Coronary artery (tissue), 2 donors: Measurements from ENCODE around the gene UBE2H.

Source experiments
- DNase-seq: peaks from one replicate; pipeline ENCODE4 v3.0.0-alpha.2; 2017; ENCODE audit warnings: low spot score
- H3K27ac ChIP-seq, 2 donors: fragments of 200-600 bp; sonication (generic); one replicate each; pipeline ENCODE4 v1.5.1; 2016 to 2019
- H3K4me3 ChIP-seq: fragments of 200-600 bp; sonication (generic); 2 replicates; pipeline ENCODE4 v1.5.1; 2016; ENCODE audit warnings: mild to moderate bottlenecking, moderate library complexity
- TF ChIP-seq, protein P1 (sequence below): fragments of 200-600 bp; sonication (generic); IDR thresholded peaks from one replicate; pipeline ENCODE4 v1.5.1; 2019; ENCODE audit warnings: antibody characterized with exemption

The UBE2H gene

DNA sequence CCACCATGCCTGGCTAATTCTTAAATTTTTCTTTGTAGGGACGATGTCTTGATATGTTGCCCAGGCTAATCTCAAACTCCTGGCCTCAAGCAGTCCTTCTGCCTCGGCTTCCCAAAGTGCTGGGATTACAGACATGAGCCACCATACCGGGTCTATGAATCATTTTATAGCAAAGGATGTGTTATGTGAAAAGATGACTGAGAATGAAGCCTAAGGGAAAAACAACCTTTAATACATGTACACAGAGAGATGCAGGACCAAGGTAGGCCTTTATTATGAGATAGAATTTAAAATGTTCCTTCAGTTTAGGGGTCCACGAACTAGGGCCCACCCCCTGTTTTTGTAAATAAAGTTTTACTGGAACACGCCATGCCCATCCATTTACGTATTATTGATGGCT, 41.0 kb downstream of the UBE2H start:
- TF ChIP-seq, protein P1, sequence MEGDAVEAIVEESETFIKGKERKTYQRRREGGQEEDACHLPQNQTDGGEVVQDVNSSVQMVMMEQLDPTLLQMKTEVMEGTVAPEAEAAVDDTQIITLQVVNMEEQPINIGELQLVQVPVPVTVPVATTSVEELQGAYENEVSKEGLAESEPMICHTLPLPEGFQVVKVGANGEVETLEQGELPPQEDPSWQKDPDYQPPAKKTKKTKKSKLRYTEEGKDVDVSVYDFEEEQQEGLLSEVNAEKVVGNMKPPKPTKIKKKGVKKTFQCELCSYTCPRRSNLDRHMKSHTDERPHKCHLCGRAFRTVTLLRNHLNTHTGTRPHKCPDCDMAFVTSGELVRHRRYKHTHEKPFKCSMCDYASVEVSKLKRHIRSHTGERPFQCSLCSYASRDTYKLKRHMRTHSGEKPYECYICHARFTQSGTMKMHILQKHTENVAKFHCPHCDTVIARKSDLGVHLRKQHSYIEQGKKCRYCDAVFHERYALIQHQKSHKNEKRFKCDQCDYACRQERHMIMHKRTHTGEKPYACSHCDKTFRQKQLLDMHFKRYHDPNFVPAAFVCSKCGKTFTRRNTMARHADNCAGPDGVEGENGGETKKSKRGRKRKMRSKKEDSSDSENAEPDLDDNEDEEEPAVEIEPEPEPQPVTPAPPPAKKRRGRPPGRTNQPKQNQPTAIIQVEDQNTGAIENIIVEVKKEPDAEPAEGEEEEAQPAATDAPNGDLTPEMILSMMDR = no peak
- H3K27ac ChIP-seq = no peak overlapping the region
- H3K4me3 ChIP-seq = no peak overlapping the region
- no peak for DNase-seq

DNA sequence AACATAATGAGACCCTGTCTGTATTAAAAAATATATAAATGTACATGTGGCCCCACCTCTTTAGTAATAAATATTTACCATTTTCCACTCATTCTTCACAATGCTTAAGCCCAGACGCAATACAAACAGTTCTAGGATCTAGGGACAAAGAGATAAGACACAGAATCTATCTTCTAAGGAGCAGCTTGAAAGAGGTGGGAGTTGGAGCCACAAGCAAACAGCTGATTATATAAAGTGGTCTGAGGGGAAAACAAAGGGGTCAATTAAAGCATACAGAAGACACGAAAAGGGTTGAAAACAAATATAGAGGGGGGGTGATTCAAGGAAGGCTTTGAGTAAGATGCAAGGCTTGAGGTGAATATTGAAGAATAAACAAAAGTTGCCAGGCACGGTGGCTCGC, 43.1 kb downstream of the UBE2H start:
- Histone ChIP-seq H3K27ac (no peak overlapping the region), H3K4me3 (no peak overlapping the region)
- no peak for DNase-seq
- TF ChIP-seq, protein P1 = no peak

DNA sequence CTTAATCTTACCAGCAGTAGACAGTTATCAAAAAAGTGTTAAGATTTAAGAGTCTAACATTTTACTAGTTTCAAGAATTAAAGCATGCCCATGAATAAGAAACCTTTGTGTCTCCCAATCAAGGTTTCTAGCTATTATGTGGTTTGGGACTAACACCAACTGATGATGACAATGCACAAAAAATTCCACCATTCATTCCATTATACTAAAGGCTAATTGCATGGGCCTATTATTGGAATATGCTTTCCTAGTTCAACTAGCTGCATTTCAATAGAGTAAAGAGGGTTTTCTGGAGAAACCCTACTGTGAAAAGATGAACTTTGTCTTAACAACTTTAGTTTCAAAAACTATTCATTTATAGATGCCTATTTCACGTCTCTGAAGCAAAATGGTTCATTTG, 44.6 kb downstream of the UBE2H start:
- no peak overlapping the region for H3K27ac ChIP-seq
- no peak for DNase-seq
- TF ChIP-seq, protein P1 = no peak

DNA sequence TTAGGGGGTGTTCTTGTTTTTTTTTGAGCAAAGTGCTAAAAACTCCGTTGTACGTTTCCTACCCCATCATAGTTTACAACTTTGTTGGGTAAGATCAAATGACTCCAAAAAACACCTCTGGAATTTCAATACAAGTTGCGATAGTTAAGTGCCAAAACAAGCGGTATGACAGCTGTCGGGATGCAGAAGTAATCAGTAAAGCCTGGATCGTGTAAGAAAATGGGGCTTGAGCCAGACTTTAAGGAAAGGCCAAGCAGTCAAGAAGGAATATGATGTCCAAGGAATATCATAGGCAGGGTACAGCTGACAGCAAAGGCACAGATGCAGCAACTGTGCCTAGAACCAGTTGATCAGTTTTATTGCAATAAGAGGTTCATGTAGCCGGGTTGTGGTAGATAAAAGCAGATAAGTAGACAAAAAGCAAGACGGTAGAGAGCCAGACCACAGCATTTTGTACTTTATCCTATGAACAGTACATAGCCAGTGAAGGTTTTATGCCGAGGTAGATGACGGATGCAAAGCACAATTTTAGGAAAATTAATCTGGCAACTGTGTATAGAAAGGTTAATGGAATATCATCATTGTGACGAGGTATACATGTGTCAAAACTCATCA, 45.5 kb downstream of the UBE2H start:
- no peak for DNase-seq
- Histone ChIP-seq H3K27ac (no peak overlapping the region), H3K4me3 (no peak overlapping the region)
- TF ChIP-seq, protein P1 = no peak

More for the DNA sequence above, 44.6 kb downstream of the UBE2H start:
- H3K4me3 ChIP-seq = no peak overlapping the region

DNA sequence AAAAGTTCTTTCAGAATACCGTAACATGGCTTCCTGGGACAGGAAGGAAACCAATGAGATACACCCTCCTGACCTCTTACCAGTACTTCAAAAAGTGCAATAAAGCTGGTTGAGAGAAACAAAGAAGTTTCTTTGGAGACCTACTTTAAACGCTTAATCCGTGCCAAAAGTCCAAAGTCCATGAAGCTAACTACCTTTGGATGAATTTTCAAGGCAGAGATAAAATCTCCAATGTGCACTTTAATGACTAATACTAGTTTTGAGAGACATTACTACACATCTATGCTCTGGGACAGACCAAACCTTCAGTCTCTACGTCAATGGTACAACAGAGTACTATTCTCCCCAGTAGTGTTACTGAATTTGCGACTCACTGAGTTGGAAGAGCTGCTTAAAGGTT, 46.1 kb downstream of the UBE2H start:
- TF ChIP-seq, protein P1 = no peak
- no peak overlapping the region for H3K27ac ChIP-seq
- no peak overlapping the region for H3K4me3 ChIP-seq
- DNase-seq = no peak

DNA sequence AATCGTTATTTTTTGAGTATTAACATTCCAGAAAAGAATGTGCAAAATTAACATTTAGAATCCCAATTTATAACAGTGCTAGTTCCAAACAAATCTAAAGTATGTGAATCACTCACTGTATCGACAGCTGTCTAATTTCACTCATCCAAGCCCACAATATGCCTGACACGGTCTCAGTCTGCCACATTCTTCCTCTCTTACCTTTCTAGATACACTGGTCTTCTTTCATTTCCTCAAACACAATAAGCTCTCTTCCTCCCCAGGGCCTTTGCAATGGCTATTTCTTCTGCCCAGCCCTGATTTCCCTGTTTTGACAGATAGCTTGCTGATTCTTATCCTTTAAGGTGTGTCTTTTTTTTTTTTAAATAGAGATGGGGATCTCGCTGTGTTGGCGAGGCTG, 48.8 kb downstream of the UBE2H start:
- H3K4me3 ChIP-seq = no peak overlapping the region
- DNase-seq = no peak
- TF ChIP-seq, protein P1 = no peak
- no peak overlapping the region for H3K27ac ChIP-seq

DNA sequence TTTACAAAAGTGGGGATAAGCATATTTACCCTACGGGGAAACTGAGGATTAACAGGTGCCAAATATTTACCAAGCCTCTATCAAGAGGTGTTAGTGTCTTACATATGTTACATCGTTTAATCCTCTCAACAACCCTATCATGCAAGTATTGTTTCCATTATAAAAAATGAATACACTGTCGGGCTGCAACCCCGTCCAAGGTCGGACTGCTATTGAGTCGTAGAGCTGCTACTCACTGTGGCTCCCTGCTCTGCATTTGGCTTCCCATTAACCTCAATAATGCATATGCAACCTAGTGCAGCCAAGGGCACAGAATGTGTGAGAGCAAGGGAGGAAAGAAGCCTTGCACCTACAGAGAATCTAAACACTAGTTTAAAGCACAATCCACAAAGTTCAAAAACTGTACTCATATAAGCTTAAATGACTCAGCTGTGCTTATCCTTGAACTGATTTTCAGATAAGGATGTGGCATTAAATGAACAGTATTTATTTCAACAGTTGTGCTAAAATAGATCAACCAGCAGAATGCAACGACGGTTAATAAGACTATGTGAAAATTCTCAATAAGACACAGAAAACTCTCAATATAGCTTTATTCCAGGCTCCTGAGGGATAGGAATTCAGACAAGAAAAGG, 49.9 kb downstream of the UBE2H start:
- TF ChIP-seq, protein P1 = no peak
- no peak for DNase-seq

More for the DNA sequence above, 49.9 kb downstream of the UBE2H start:
- Histone ChIP-seq H3K4me3 (no peak overlapping the region), H3K27ac (no peak overlapping the region)
